Measurements from ENCODE around the gene ATP11B.

The ATP11B gene

GRCh38 chr3:182910936-182911781 lies 117.9 kb downstream of the ATP11B start:
- TF ChIP-seq JUND (IDR thresholded peaks at IDR 0.05; ENCODE audit: low read depth) = no peak
- in situ Hi-C loops (cut with HindIII; ENCODE audit: low pct_unique_long_range_greater_than_20kb, low sequenced_read_pairs) = no loop called here
- DNase-seq (ENCODE audit: low read depth in 1 of 2, low spot score in 1 of 2) = no peak

DNA sequence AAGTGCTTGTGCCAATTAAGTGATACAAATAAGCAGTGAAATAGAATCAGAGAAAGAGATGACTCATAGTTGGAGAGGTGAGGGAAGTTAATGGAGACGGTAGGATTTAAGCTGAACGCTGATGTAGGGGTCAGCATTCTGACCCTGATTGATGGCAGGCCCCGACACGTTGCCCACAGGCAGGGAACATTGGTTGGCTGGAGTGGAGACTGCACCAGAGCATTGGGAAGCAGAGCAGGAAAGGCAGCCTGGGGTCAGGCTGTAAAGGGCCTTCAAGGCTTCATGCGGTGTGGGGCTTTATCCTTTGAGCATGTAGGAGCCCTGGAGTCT lies 118.4 kb downstream of the ATP11B start:
- no peak for DNase-seq (ENCODE audit: low read depth in 1 of 2, low spot score in 1 of 2)
- TF ChIP-seq JUND (IDR thresholded peaks at IDR 0.05; ENCODE audit: low read depth) = no peak
- in situ Hi-C loops (cut with HindIII; ENCODE audit: low pct_unique_long_range_greater_than_20kb, low sequenced_read_pairs) = no loop called here

DNA sequence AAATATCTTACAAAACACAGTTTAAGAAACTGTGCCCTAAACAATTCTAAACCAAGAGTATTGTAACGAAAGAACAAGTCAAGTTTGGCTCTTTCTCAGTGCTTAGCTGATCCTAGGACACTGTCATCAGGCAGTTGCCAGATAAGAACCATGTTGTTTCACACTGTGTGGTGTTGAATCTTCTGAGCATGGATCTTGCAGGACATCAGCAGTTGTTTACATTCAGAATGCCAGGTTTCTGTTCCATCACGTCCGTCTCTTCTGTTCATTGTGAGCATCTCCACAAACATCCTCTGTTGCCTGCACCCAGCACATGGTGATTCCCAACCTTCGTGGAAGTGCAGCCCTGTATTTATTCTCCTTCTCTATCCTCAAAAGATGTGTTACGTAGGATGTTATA lies 119.2 kb downstream of the ATP11B start:
- DNase-seq (ENCODE audit: low read depth in 1 of 2, low spot score in 1 of 2) = no peak
- TF ChIP-seq JUND (IDR thresholded peaks at IDR 0.05; ENCODE audit: low read depth) = no peak
- in situ Hi-C loops (cut with HindIII; ENCODE audit: low pct_unique_long_range_greater_than_20kb, low sequenced_read_pairs) = no loop called here

DNA sequence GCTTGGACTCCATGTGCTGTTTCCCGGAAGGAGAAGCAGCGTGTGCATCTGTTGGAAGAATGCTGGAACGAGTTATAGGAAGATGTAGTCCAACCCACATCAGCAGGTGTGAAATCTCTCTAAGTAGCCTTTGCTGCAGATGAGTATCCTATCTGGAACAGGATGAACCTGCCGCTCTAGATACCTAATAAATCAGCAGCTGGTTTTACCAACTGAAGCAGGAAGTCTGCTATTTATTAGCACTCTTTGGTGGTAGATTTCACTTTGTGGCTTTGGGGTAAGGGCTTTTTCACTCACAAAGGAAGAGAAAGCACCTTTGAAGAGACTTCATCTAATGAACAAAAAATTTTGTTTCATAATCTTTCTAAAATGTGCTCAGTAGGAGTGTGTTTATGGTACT lies 120.6 kb downstream of the ATP11B start:
- no peak for TF ChIP-seq JUND (IDR thresholded peaks at IDR 0.05; ENCODE audit: low read depth)
- DNase-seq (ENCODE audit: low read depth in 1 of 2, low spot score in 1 of 2) = peak in 1 of 2 experiments; percentile 37
- in situ Hi-C loops (cut with HindIII; ENCODE audit: low pct_unique_long_range_greater_than_20kb, low sequenced_read_pairs) = no loop called here

- DNase-seq (ENCODE audit: low read depth in 1 of 2, low spot score in 1 of 2) = no peak
- in situ Hi-C loops (cut with HindIII; ENCODE audit: low pct_unique_long_range_greater_than_20kb, low sequenced_read_pairs) = no loop called here
- TF ChIP-seq JUND (IDR thresholded peaks at IDR 0.05; ENCODE audit: low read depth) = no peak
Observed at GRCh38 chr3:182914341-182914740, 121.0 kb downstream of the ATP11B start.

GRCh38 chr3:182917134-182917533 lies 123.8 kb downstream of the ATP11B start:
- in situ Hi-C loops (cut with HindIII; ENCODE audit: low pct_unique_long_range_greater_than_20kb, low sequenced_read_pairs) = no loop called here
- DNase-seq (ENCODE audit: low read depth in 1 of 2, low spot score in 1 of 2) = no peak
- no peak for TF ChIP-seq JUND (IDR thresholded peaks at IDR 0.05; ENCODE audit: low read depth)

DNA sequence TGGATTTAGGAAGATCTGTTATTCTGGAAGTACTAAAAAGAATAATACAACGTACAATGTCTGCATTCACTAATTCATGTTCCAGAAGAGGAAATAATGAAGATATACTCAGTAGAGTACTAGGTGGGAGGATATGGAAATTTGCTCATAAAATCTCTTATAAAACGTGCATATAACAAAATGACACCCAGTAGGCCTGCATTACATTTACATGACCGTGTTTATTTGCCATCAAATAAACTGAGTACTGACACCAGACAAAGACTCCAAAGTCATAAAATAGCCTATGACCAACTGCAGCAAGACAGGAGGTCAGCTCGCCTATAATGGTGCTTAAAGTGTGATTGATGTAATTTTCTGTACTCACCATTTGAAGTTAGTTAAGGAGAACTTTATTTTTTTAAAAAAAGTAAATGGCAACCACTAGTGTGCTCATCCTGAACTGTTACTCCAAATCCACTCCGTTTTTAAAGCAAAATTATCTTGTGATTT lies 126.6 kb downstream of the ATP11B start:
- TF ChIP-seq JUND (IDR thresholded peaks at IDR 0.05; ENCODE audit: low read depth) = no peak
- in situ Hi-C loops (cut with HindIII; ENCODE audit: low pct_unique_long_range_greater_than_20kb, low sequenced_read_pairs) = no loop called here
- DNase-seq (ENCODE audit: low read depth in 1 of 2, low spot score in 1 of 2) = no peak

GRCh38 chr3:182920515-182921084 lies 127.3 kb downstream of the ATP11B start:
- in situ Hi-C loops (cut with HindIII; ENCODE audit: low pct_unique_long_range_greater_than_20kb, low sequenced_read_pairs) = no loop called here
- no peak for DNase-seq (ENCODE audit: low read depth in 1 of 2, low spot score in 1 of 2)
- no peak for TF ChIP-seq JUND (IDR thresholded peaks at IDR 0.05; ENCODE audit: low read depth)

GRCh38 chr3:182921665-182922355 lies 128.5 kb downstream of the ATP11B start:
- in situ Hi-C loops (cut with HindIII; ENCODE audit: low pct_unique_long_range_greater_than_20kb, low sequenced_read_pairs) = no loop called here
- no peak for TF ChIP-seq JUND (IDR thresholded peaks at IDR 0.05; ENCODE audit: low read depth)
- no peak for DNase-seq (ENCODE audit: low read depth in 1 of 2, low spot score in 1 of 2)

DNA sequence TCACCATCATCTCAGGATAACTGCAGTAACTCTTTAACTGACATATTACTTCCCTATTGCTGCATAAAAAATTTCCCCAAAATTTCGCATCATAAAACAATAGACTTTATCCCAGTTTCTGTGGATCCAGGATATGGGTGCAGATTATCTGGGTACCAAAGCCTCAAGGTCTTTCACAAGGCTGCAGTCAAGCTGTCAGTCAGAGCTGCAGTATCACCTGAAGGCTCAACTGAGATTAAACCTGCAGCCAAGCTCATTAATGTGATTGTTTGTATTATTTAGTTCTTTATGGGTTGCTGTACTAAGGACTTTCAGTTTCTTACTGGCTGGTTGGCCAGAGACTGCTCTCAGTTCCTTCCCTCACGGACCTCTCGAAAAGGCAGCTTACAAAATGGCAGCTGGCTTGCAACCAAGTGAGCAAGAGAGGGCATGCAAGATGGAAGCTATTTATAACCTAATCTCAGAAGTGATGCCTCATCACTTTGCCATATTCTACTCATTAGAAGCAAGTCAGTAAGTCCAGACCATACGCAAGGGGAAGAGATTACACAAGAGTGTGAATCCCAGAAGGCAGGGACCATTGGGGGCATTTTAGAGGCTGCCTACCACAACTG lies 132.1 kb downstream of the ATP11B start:
- no peak for DNase-seq (ENCODE audit: low read depth in 1 of 2, low spot score in 1 of 2)
- TF ChIP-seq JUND (IDR thresholded peaks at IDR 0.05; ENCODE audit: low read depth) = no peak
- in situ Hi-C loops (cut with HindIII; ENCODE audit: low pct_unique_long_range_greater_than_20kb, low sequenced_read_pairs) = no loop called here

GRCh38 chr3:182925944-182926337 lies 132.6 kb downstream of the ATP11B start:
- TF ChIP-seq JUND (IDR thresholded peaks at IDR 0.05; ENCODE audit: low read depth) = no peak
- in situ Hi-C loops (cut with HindIII; ENCODE audit: low pct_unique_long_range_greater_than_20kb, low sequenced_read_pairs) = no loop called here
- DNase-seq (ENCODE audit: low read depth in 1 of 2, low spot score in 1 of 2) = no peak

- in situ Hi-C loops (cut with HindIII; ENCODE audit: low pct_unique_long_range_greater_than_20kb, low sequenced_read_pairs) = no loop called here
- no peak for TF ChIP-seq JUND (IDR thresholded peaks at IDR 0.05; ENCODE audit: low read depth)
- DNase-seq (ENCODE audit: low read depth in 1 of 2, low spot score in 1 of 2) = no peak
Observed at GRCh38 chr3:182935803-182936202, 142.5 kb downstream of the ATP11B start.

All from T47D (cell line).